GM19351 (cell line): Measurements from ENCODE around the gene MKLN1.
A peak's percentile ranks its signal among the peaks of the same experiment; 100 is the strongest.
"Not testable (repeated sequence)": the region's sequence is repeated elsewhere in the genome, so short reads cannot be mapped to it uniquely, and the experiment has no call there.

Source experiments
- ATAC-seq: cut with Tn5 transposase; IDR thresholded peaks from one replicate; pipeline ENCODE4 v1.9.1; 2021; ENCODE audit warnings: mild to moderate bottlenecking, moderate library complexity; ENCODE audit not compliant: unreplicated experiment

The MKLN1 gene

DNA sequence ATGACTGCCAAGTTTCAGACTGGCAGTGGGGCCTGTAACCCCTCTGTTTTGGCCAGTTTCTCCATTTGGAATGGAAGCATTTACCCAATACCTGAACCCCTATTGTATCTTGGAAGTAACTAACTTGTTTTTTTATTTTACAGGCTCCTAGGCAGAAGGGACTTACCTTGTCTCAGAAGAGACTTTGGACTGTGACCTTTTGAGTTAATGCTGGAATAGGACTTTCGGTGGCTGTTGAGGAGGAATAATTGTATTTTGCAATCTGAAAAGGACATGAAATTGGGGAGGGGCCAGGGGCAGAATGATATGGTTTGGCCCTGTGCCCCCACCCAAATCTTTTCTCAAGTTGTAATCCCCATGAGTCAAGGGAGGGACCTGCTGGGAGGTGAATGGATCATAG lies 20.0 kb upstream of the MKLN1 start:
- ATAC-seq = no peak

DNA sequence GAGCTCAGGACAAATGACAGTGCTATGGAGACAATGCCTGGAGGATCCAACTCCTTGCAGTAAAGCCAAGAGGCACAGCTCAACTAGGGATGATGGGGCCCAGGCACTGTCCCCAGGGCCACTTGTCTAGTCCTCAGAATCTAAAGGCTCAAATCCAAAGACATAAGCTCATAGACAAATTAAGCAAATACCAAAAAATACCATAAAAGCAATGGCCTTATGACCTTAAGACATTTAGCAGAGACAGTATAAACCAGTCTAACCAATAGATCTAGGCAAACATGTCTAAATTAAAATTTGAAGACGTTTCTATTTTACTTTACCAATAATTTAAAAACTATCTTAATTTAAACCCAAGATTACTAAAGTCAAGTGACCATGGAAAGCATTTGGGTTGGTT lies 14.8 kb upstream of the MKLN1 start:
- no peak for ATAC-seq

DNA sequence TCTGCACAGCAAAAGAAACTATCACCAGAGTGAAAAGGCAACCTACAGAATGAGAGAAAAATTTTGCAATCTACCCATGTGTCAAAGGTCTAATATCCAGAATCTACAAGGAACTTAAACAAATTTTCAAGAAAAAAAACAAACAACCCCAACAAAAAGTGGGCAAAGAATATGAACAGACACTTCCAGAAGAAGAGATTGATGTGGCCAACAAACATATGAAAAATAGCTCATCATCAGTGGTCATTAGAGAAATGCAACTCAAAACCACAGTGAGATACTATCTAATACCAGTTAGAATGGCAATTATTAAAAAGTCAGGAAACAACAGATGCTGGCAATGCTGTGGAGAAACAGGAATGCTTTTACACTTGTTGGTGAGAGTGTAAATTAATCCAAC lies 7.1 kb upstream of the MKLN1 start:
- ATAC-seq = no peak

DNA sequence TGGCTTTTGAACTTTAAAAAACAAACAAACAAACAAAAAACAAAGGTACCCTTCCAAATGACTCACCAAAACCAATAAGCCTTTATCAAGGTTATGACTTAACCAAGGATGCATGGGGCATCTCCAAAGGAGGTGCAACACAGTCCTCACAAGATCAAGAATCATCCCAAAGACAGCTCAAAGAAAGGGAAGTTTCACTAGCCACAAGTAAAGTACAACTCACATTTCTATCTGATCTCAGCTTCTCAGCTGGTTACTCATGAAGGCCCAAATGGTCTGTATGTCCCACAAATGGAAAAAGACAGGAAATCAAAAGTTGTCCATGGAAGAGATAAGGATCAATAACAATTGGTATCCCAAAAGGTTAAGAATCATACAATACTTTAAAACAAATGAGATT lies 6.0 kb upstream of the MKLN1 start:
- no peak for ATAC-seq

DNA sequence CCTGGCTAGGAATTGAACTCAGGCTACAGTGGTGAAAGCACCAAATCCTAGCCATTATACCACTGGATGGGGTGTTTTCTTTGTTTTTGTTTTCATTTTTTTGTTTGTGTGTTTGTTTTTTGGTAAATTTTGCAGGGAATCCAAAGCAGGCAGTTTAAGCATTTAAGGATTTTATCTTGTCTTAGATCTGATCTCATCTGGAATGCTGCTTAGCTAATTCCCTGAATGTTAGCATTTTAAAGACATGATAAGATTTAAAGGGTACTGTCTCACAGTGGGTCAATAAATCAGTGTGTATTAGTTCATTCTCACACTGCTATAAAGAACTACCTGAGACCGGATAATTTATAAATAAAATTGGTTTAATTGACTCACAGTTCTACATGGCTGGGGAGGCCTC lies 5.6 kb upstream of the MKLN1 start:
- no peak for ATAC-seq

DNA sequence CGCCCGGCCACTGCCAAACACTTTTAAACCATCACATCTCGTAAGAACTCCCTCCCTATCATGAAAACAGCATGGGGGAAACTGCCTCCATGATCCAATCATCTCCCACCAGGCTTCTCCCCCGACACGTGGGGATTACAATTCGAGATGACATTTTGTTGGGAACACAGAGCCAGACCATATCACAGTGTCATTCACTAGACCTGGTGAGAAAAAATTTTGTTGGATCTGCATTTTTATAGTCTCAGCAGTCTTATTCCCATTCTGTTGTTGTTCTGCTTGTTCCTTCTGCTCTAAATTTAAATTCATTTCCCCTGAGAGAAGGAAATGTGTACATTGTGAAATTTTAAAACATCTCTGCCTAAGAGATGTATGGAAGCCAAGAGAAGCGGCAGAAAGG lies 4.8 kb upstream of the MKLN1 start:
- ATAC-seq = no peak

DNA sequence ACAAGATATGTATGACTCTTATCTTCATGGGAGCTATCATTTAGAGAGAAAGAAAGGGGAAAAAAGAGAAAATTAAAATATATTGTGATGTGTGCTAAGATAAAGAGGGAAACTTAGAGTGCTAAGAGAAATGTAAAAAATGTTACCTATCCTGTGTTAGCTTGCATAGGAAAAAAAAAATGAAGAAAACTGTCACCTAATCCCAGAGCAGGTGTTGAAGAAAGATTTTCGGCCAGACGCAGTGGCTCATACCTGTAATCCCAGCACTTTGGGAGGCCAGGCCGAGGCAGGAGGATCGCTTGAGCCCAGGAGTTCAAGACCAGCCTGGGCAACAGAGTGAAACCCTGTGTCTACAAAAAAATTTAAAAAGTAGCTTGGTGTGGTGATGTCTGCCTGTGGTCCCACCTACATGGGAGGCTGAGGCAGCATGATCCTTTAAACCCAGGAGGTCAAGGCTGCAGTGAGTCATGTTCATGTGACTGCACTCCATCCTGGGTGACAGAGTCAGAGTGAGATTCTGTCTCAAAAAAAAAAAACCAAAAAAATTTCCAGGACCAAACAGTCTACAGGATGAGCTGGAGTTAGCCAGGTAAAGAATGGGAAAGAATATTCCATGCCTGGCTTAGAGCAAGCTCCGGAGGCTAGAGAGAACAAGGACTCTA lies 2.4 kb upstream of the MKLN1 start:
- no peak for ATAC-seq

DNA sequence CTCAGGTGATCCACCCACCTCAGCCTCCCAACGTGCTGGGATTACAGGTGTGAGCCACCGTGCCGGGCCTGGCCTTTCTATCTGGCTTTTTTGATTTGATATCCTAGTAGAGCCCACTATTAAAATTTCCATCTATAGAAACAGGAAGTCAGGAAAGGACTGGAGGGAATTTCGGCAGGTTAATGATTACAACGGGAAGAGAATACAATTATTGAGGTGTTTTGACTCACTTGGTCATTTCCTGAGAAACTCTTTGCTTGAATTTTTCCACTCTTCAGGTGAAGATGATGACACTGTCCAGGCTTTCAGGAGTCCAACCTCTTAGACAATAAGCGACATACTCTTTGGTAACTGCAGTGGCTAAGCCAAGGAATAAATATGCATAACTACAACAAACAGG lies 1.1 kb upstream of the MKLN1 start:
- ATAC-seq = no peak

DNA sequence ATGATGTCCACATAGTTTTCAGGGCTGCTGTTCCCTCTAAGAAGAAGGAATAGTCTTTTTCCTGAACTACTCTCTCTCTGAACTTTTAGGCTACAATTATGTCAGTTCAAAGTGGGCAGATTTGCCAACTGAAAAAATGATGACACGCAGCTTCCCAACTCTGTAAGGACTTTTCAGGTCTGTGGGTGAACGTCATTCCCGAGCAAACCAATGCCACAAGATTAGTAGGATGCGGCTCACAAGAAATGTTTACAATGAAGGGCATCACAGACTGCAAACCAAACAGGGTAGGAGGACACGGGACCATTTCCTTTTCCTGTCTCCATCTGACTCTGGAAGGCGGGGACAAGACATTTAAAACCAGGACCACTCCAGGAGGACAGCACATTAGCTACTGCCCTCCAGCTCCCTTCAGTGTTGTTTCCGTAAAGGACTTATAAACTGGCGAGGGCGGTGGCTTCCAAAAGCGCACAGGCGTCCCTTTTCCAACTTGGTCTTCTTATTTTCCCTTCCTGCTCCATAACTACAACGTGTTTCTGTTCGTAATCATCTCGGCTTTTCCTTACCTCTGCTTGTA lies 539 bp upstream of the MKLN1 start:
- peak; percentile 26 for ATAC-seq

DNA sequence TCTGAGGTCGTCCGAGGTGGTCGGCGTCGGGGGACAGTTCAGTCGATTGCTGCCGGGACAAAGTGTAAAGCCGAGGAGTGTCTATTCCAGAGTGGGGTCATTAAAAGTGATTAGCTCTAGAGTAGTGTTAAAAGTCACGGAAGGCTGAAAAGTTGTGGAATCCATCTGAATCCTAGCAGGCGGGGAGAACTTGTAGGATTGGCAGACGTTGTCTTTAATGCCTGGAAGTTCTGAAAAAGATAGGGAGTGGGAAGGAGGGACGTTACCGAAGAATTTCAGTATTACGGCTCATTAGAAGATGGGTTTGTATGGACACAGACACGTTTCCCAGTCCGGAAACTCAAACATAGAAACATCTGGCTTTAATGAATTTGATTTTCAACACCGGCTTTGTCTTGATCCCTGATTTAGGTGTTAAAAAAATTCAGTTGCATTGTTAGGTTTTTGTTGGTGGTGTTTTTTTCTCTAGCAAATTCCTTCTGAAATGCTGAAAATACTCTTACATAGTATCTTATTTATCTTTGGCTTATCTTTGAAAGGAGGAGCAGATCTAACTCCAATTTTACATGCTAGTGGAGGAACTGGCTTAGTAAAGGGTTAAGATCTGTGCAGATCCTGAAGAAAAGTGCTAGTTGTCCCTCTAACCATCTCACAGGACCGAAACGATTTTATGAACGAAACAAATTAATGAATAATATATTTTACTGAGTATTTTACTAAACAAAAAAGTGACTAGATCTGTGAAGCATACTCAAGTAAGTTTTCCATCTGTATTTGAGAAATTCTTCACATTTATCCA lies 900 bp downstream of the MKLN1 start:
- no peak for ATAC-seq

DNA sequence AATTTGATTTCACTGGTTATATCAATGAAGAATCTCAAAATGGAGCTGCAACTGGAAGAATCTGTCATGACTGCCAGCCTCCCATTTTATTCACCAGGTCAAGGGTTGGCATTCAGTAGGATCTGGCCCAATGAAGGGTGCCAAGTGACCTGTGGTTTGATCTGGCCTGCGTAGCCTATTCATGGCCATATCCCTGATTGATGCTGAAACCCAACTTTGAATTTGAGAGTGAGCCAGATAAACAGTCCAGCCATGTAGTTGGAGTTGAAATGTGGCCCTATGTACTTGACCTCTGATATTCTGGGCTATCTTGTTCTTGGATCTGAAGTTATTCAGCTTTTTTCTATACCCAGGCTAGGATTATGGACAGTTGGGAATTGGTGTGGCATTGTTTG lies 1.5 kb downstream of the MKLN1 start:
- ATAC-seq = no peak

DNA sequence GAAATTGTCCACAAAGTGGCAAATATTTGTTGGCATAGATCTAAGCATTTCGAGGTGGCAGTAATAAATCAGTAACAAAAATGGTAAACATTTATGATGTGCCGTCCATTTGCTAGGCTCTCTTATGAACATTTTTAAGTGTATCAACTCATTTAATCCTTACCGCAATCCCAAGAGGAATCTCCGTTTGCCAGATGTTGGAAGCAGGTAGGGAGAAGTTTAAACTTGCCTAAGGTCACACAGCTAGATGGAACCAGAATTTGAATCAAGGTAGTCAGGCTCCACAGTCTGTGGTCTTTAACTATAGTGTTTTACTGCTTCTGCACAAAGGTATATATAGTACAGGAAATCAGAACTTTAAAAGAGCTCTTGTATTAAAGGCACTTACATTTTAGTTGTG lies 2.6 kb downstream of the MKLN1 start:
- ATAC-seq = no peak

DNA sequence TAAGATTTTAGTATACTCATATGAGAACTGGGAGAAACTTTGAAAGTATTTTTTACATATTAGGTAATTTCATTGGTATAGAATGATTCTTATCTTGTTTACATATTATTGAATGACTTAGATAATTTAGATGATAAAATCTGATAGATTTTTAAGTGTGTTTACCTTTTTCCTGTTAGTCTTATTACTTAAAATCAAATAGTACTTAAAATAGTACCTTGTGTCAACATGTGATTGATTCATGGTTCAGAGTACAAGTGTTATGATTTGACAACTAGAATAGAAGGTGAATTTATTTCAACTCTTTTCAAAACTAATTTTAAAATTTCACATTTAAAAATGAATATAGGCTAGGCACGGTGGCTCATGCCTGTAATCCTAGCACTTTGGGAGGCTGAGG lies 4.1 kb downstream of the MKLN1 start:
- ATAC-seq = no peak

DNA sequence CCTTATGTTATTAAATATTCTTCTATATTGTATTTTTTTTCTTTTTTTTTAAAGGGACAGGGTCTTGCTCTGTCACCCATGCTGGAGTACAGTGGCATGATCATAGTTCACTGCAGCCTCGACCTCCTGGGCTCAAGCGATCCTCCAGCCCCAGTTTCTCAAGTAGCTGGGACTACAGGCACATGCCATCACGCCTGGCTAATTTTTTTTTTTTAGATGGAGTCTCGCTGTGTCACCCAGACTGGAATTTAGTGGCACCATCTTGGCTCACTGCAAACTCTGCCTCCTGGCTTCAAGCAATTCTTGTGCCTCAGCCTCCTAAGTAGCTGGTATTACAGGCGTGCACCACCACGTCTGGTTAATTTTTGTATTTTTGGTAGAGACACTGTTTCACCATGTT lies 5.1 kb downstream of the MKLN1 start:
- ATAC-seq = not testable (repeated sequence)

DNA sequence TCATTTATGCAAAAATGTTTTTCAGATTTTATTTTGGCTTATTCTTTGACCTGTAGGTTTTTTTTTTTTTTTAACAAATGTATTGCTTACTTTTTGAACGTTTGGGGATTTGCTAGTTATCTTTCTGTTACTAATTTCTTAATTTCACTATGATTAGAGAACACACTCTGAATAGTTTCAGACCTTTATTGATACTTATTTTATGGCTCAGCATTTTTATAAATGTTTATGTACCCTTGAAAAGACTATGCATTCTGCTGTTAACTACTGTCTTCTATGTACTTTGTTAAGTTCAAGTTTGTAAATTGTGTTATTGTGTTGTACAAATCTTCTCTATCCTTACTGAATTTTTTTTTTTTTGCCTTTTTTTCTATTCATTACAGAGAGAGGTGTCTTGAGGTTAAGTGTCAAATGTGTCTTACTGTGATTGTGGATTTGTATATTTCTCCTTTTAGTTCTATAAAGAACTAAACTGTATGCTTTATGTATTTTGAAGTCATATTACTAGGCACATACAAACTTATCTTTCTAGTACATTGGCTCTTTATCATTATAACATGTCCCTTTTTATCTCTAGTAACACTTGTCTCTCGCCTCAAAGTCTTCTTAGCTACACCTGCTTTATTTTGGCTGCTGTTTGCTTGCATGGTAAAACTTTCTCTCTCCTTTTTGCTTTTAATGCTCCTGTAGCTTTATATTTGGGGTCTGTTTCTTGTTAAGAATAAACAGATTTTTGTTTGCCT lies 8.1 kb downstream of the MKLN1 start:
- no peak for ATAC-seq

DNA sequence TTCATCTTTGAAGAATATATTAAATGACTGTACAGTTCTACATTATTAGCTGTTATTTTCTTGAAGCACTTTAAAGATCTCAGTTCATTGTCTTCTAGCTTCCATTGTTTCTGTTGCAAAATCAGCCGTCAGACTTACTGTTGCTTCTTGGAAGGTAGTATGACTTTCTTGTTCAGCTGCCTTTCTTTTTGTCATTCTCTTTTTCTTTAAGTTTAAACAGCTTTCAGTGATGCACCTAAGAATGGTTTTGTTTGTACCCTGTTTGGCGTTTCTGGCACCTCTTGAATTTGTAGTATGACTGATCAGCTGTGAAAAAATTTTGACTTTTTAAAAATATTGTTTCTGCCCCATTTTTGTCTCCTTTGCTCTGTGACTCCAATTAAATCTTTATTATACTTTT lies 9.3 kb downstream of the MKLN1 start:
- no peak for ATAC-seq

DNA sequence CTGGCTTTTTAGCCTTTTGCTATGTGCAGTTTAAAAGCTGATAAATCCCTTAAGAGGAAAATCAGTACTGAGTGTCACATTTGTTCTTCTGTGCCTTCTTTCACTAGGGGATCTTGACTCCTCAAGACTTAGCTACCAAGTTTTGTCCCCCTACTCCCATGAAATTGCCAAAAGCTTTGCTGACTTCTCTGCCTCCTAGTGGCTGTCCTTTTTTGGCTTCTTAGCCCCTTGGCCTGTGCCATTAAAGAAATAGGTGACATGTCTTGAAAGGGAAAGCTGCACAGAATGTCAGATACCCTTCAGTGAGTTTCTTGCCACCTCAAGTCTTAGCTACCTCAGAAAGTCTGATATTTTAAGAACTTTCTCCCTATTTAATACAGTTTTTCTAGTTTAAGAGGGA lies 10.5 kb downstream of the MKLN1 start:
- ATAC-seq = no peak

DNA sequence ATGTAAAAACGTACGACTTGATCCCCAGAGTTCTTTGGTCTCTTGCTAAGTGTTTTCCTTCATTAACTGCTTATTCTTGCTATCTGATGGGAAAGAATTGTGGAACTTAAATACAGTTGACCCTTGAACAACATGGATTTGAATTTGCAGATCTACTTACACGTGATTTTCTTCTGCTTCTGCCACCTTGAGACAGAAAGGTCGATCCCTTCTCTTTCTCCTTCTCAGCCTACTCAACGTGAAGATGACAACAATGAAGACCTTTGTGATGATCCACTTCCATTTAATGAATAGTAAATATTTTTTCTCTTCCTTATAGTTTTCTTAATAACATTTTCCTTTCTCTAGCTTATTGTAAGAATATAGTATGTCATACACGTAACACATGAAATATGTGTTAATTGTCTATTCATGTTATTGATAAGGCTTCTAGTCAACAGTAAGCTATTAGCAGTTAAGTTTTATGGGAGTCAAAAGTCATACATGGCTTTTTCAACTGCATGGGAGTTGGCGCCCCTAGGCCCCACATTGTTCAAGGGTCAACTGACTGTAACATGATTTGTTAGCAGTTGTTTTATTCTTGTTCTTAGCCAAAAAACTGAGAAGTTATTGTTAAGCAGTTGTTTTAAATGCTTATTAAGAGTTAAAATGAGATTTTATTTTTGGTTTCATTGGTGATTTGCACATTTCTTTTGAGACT lies 11.2 kb downstream of the MKLN1 start:
- ATAC-seq = no peak

DNA sequence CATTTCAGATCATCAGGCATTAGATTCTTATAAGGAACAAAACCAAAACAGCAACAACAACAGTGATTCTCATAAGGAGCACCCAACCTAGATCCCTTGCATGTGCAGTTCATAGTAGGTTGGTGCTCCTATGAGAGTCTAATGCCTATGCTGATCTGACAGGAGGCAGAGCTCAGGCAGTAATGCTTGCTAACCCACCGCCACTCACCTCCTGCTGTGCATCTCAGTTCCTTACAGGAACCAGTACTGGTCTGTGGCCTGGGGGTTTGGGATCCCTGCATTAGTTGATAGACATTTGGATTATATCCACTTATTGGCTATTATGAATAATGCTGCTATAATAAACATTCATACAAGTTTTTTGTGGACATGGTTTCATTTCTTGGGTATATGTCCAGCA lies 14.0 kb downstream of the MKLN1 start:
- no peak for ATAC-seq

DNA sequence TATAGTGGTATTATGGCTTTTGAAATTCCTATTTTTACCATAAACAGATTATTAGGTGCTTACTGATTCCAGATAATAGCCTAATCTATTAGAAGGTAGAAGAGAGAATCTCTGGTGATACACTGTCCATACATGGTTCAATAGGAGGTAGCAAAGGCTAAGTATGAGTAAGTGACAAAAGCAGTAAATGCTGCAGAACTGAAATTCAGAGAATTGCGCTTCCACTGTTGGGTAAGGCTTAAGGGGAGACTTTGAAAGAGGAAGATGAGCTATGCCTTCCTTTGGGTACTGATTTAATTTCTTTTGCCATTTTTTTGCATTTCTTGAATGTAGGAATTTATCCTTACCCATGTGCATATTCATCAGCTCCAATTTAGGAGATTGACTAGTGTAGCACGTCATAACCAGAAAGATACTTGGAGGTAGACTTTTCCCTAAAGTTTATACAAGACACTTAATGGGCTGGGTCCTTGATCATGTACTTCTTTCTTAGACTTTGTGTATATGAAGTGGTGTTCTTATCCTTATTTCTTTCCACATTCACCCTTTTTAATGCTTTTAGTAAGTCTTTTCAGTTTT lies 15.3 kb downstream of the MKLN1 start:
- ATAC-seq = no peak
